Muscle layer of colon (tissue), 2 donors: ENCODE measurements around the gene IL18.
"Not testable (repeated sequence)": the region's sequence is repeated elsewhere in the genome, so short reads cannot be mapped to it uniquely, and the experiment has no call there.

ENCODE experiments used
- H3K27ac ChIP-seq: one replicate; pipeline ENCODE4 v1.7.0; 2013; ENCODE audit warnings: low read depth, mild to moderate bottlenecking, low read length, moderate library complexity
- H3K27me3 ChIP-seq, 2 donors: one replicate each; pipeline ENCODE4 v1.7.0; 2013; ENCODE audit warnings: low read length in 2 of 2, mild to moderate bottlenecking in 2 of 2; ENCODE audit not compliant: insufficient read depth in 2 of 2, control insufficient read depth in 1 of 2
- H3K36me3 ChIP-seq: one replicate; pipeline ENCODE4 v1.7.0; 2013; ENCODE audit warnings: mild to moderate bottlenecking, low read length; ENCODE audit not compliant: insufficient read depth
- H3K4me1 ChIP-seq: one replicate; pipeline ENCODE4 v1.7.0; 2013; ENCODE audit warnings: mild to moderate bottlenecking, low read length; ENCODE audit not compliant: insufficient read depth
- H3K4me3 ChIP-seq, 2 donors: one replicate each; pipeline ENCODE4 v1.7.0; 2013; ENCODE audit warnings: low read length in 2 of 2, low read depth in 1 of 2, mild to moderate bottlenecking in 1 of 2, moderate library complexity in 1 of 2
- H3K9ac ChIP-seq: one replicate; pipeline ENCODE4 v1.7.0; 2013; ENCODE audit warnings: low read length
- H3K9me3 ChIP-seq: one replicate; pipeline ENCODE4 v1.7.0; 2013; ENCODE audit warnings: mild to moderate bottlenecking, low read length
- donor health status: abdominal sarcoma.
- donor health status: Adenocarcinoma of cecum.

Gene IL18

GRCh38 chr11:112113539-112114457, 50.1 kb downstream of the IL18 start:
- no peaks in the 10 kb centered on the region for H3K36me3 ChIP-seq
- H3K4me1 ChIP-seq, result no peaks in the 10 kb centered on the region
- no peak overlapping the region for H3K27ac ChIP-seq
- H3K9ac ChIP-seq, result no peak overlapping the region
- no peak overlapping the region for H3K4me3 ChIP-seq
- H3K27me3 ChIP-seq, result no peaks in the 10 kb centered on the region
- H3K9me3 ChIP-seq, result no peaks in the 10 kb centered on the region

- Histone ChIP-seq H3K9ac (no peak overlapping the region), H3K9me3 (no peaks in the 10 kb centered on the region), H3K27ac (no peak overlapping the region), H3K4me1 (no peaks in the 10 kb centered on the region), H3K4me3 (no peak overlapping the region), H3K36me3 (no peaks in the 10 kb centered on the region), H3K27me3 (no peaks in the 10 kb centered on the region)
Measured at GRCh38 chr11:112106070-112106469, 57.8 kb downstream of the IL18 start.

- H3K9me3 ChIP-seq, result no peaks in the 10 kb centered on the region
- H3K4me3 ChIP-seq, result no peak overlapping the region
- H3K9ac ChIP-seq, result no peak overlapping the region
- no peaks in the 10 kb centered on the region for H3K4me1 ChIP-seq
- H3K27me3 ChIP-seq, result no peaks in the 10 kb centered on the region
- no peak overlapping the region for H3K27ac ChIP-seq
- H3K36me3 ChIP-seq, result no peaks in the 10 kb centered on the region
Measured at GRCh38 chr11:112103446-112103845, 60.4 kb downstream of the IL18 start.

GRCh38 chr11:112100462-112100861, 63.4 kb downstream of the IL18 start:
- Histone ChIP-seq H3K27me3 (no peaks in the 10 kb centered on the region), H3K4me1 (no peaks in the 10 kb centered on the region), H3K9me3 (no peaks in the 10 kb centered on the region), H3K4me3 (no peak overlapping the region), H3K36me3 (peaks cover 13% of the 10 kb centered on the region), H3K9ac (no peak overlapping the region), H3K27ac (no peak overlapping the region)

GRCh38 chr11:112097734-112098528, 66.0 kb downstream of the IL18 start:
- H3K36me3 ChIP-seq, result peaks cover 23% of the 10 kb centered on the region

GRCh38 chr11:112096194-112096593, 67.7 kb downstream of the IL18 start:
- Histone ChIP-seq H3K9ac (no peak overlapping the region), H3K36me3 (peaks cover 37% of the 10 kb centered on the region), H3K9me3 (no peaks in the 10 kb centered on the region), H3K27me3 (no peaks in the 10 kb centered on the region), H3K27ac (no peak overlapping the region), H3K4me3 (no peak overlapping the region), H3K4me1 (no peaks in the 10 kb centered on the region)

More at GRCh38 chr11:112097734-112098528, 66.0 kb downstream of the IL18 start:
- no peaks in the 10 kb centered on the region for H3K4me1 ChIP-seq
- no peaks in the 10 kb centered on the region for H3K27me3 ChIP-seq
- no peaks in the 10 kb centered on the region for H3K9me3 ChIP-seq
- no peak overlapping the region for H3K4me3 ChIP-seq
- H3K9ac ChIP-seq, result no peak overlapping the region
- no peak overlapping the region for H3K27ac ChIP-seq

GRCh38 chr11:112095302-112095701, 68.6 kb downstream of the IL18 start:
- H3K27me3 ChIP-seq, H3K9me3 ChIP-seq, H3K4me3 ChIP-seq, H3K27ac ChIP-seq, H3K4me1 ChIP-seq, H3K9ac ChIP-seq: not testable (repeated sequence)
- H3K36me3 ChIP-seq, result peaks cover 46% of the 10 kb centered on the region
